HCT116 (cell line): ENCODE measurements around the gene FAM228B. TPM values are rescaled to one million over a fixed set of nuclear protein-coding genes. Genes with fewer than 3 reads are reported as not detected.
"Not testable (repeated sequence)": the region's sequence is repeated elsewhere in the genome, so short reads cannot be mapped to it uniquely, and the experiment has no call there.

Experiments
- ATAC-seq: fragments of 200-7000 bp; cut with Tn5 transposase; 2 replicates; pipeline ENCODE4 v1.9.1; 2020; ENCODE audit warnings: mild to moderate bottlenecking, moderate library complexity
- BruUV-seq: library from RNA; stranded (reverse); fragments of 400-500 nt; replicated peaks from 2 replicates; lab custom pipeline; 2021; lab: Mats Ljungman, UMichigan
- CTCF ChIA-PET: fragments of 300-600 bp; sonication (Branson Sonifier 250); formaldehyde crosslinking; loops from one replicate; lab custom pipeline; 2021; ENCODE audit warnings: antibody characterized with exemption; lab: Charles Lee
- POLR2A ChIA-PET: fragments of 300-600, 350-600 bp; sonication (Branson Sonifier 250); formaldehyde crosslinking; loops from one replicate; lab custom pipeline; 2021; ENCODE audit warnings: antibody characterized with exemption; lab: Charles Lee
- RAD21 ChIA-PET, 2 experiments: fragments of 300-600 bp; sonication (Branson Sonifier 250); formaldehyde crosslinking; loops; one replicate each; lab custom pipeline; 2023; ENCODE audit warnings: low total read pairs in 2 of 2; ENCODE audit not compliant: uncharacterized antibody in 2 of 2, unreplicated experiment in 2 of 2, low non-redundant PET in 1 of 2; lab: Charles Lee
- DNase-seq: peaks from one replicate; pipeline ENCODE4 v3.0.0-alpha.2; 2010; ENCODE audit warnings: low read depth, low spot score
- H2AFZ ChIP-seq: fragments of 200-600 bp; shearing (Covaris generic), sonication (generic); 2 replicates; pipeline ENCODE4 v1.6.1; 2017; ENCODE audit warnings: low read depth, mixed run types, mixed read lengths, antibody characterized with exemption, low read length; ENCODE audit not compliant: poor library complexity, severe bottlenecking
- H3K27ac ChIP-seq: 2 replicates; pipeline ENCODE4 v1.5.1; 2012; ENCODE audit warnings: low read depth, low read length
- H3K27me3 ChIP-seq: fragments of 200-600 bp; sonication (generic); 2 replicates; pipeline ENCODE4 v1.6.1; 2016; ENCODE audit warnings: mixed run types, low read length, mixed read lengths; ENCODE audit not compliant: insufficient read depth
- H3K36me3 ChIP-seq, 2 experiments: fragments of 200-500 bp in 1 of 2; fragments of 200-600 bp in 1 of 2; sonication (Bioruptor generic) in 1 of 2; sonication (generic) in 1 of 2; 2 replicates each; pipeline versions ENCODE4 v1.5.1 to v1.6.1; 2014 to 2016; ENCODE audit warnings: low read length in 2 of 2, inconsistent platforms in 1 of 2, mixed read lengths in 1 of 2, mixed run types in 1 of 2; ENCODE audit not compliant: insufficient read depth in 2 of 2, control insufficient read depth in 1 of 2
- H3K4me1 ChIP-seq, 2 experiments: fragments of 200-600 bp in 1 of 2; sonication (generic) in 1 of 2; 2 replicates each; pipeline versions ENCODE4 v1.5.1 to v1.6.1; 2012 to 2017; ENCODE audit warnings: low read length in 2 of 2, inconsistent platforms in 1 of 2, mild to moderate bottlenecking in 1 of 2, mixed read lengths in 1 of 2, mixed run types in 1 of 2, moderate library complexity in 1 of 2; ENCODE audit not compliant: insufficient read depth in 2 of 2, control insufficient read depth in 1 of 2
- H3K4me2 ChIP-seq: fragments of 200-600 bp; sonication (generic); 2 replicates; pipeline ENCODE4 v1.6.1; 2017; ENCODE audit warnings: mixed run types, low read length, mixed read lengths
- H3K4me3 ChIP-seq, 2 experiments: fragments of 200-600 bp in 1 of 2; sonication (generic) in 1 of 2; replicated peaks in 1 of 2; 2 replicates each; pipeline ENCODE4 v1.5.1; 2011 to 2016; ENCODE audit warnings: low read length in 2 of 2, control low read depth in 1 of 2, low read depth in 1 of 2, mild to moderate bottlenecking in 1 of 2, mixed read lengths in 1 of 2, mixed run types in 1 of 2
- H3K79me2 ChIP-seq: fragments of 200-600 bp; sonication (generic); 2 replicates; pipeline ENCODE4 v1.6.1; 2017; ENCODE audit warnings: mild to moderate bottlenecking, mixed run types, low read length, moderate library complexity, mixed read lengths; ENCODE audit not compliant: insufficient read depth
- H3K9ac ChIP-seq: fragments of 200-600 bp; sonication (generic); 2 replicates; pipeline ENCODE4 v1.6.1; 2016; ENCODE audit warnings: low read length, mixed read lengths
- H3K9me2 ChIP-seq: fragments of 200-600 bp; sonication (generic), shearing (Covaris generic); 2 replicates; pipeline ENCODE4 v1.6.1; 2017; ENCODE audit warnings: mixed run types, mild to moderate bottlenecking, moderate library complexity; ENCODE audit not compliant: insufficient read depth
- H3K9me3 ChIP-seq, 2 experiments: fragments of 200-500 bp in 1 of 2; fragments of 200-600 bp in 1 of 2; sonication (Bioruptor generic) in 1 of 2; sonication (generic) in 1 of 2; 2 replicates each; pipeline ENCODE4 v1.6.1; 2014 to 2017; ENCODE audit warnings: low read length in 2 of 2, mixed read lengths in 2 of 2, inconsistent platforms in 1 of 2, low read depth in 1 of 2, mild to moderate bottlenecking in 1 of 2, mixed run types in 1 of 2, moderate library complexity in 1 of 2; ENCODE audit not compliant: control insufficient read depth in 1 of 2, insufficient read depth in 1 of 2
- H4K20me1 ChIP-seq: fragments of 200-600 bp; sonication (generic), shearing (Covaris generic); 2 replicates; pipeline ENCODE4 v1.6.1; 2017; ENCODE audit warnings: mixed run types, mild to moderate bottlenecking, moderate library complexity; ENCODE audit not compliant: insufficient read depth
- ATF3 ChIP-seq: IDR thresholded peaks from 2 replicates; pipeline ENCODE4 v1.6.1; 2012
- CTCF ChIP-seq, 3 experiments: fragments of 200-600 bp in 1 of 3; sonication (generic) in 1 of 3; IDR thresholded peaks in 2 of 3; conservative IDR thresholded peaks in 1 of 3; 2 replicates each; pipeline ENCODE4 v1.5.1; 2012 to 2017; ENCODE audit warnings: low read depth in 2 of 3, low read length in 2 of 3, antibody characterized with exemption in 1 of 3, borderline replicate concordance in 1 of 3, control low read depth in 1 of 3, mild to moderate bottlenecking in 1 of 3, mixed read lengths in 1 of 3, mixed run types in 1 of 3, moderate library complexity in 1 of 3; ENCODE audit not compliant: insufficient read depth in 1 of 3
- EZH2 ChIP-seq: fragments of 200-600 bp; sonication (generic); IDR thresholded peaks from 2 replicates; pipeline ENCODE4 v1.6.1; 2017; ENCODE audit warnings: antibody characterized with exemption, mixed run types
- MAX ChIP-seq: IDR thresholded peaks from 2 replicates; pipeline ENCODE4 v1.6.1; 2012
- POLR2AphosphoS5 ChIP-seq: IDR thresholded peaks from 2 replicates; pipeline ENCODE4 v1.6.1; 2011; ENCODE audit warnings: mild to moderate bottlenecking, low read depth, low read length, moderate library complexity
- RAD21 ChIP-seq: IDR thresholded peaks from 2 replicates; pipeline ENCODE4 v1.6.1; 2012; ENCODE audit warnings: low read depth, mild to moderate bottlenecking
- REST ChIP-seq: IDR thresholded peaks from 2 replicates; pipeline ENCODE4 v1.6.1; 2012; ENCODE audit warnings: low read depth
- SP1 ChIP-seq: IDR thresholded peaks from 2 replicates; pipeline ENCODE4 v1.6.1; 2012; ENCODE audit warnings: low read depth
- YY1 ChIP-seq: IDR thresholded peaks from 2 replicates; pipeline ENCODE4 v1.6.1; 2011; ENCODE audit warnings: low read length, low read depth, moderate library complexity, mild to moderate bottlenecking; ENCODE audit not compliant: insufficient replicate concordance; ENCODE audit errors: extremely low read depth
- ZBTB33 ChIP-seq: IDR thresholded peaks from 2 replicates; pipeline ENCODE4 v1.6.1; 2011; ENCODE audit warnings: mild to moderate bottlenecking, low read length, moderate library complexity; ENCODE audit not compliant: insufficient replicate concordance; ENCODE audit errors: extremely low read depth
- ZNF274 ChIP-seq: fragments of 200-500 bp; sonication (Bioruptor generic); IDR thresholded peaks from 2 replicates; pipeline ENCODE4 v1.6.1; 2014; ENCODE audit warnings: mild to moderate bottlenecking, low read depth, low read length, inconsistent platforms
- intact Hi-C: fragments of 100-400 bp; cut with micrococcal nuclease; formaldehyde crosslinking; loops from 2 replicates; pipeline ENCODE4 v1.10.0; 2022
- total RNA-seq: library from RNA; stranded (reverse); gene quantifications from one replicate; pipeline ENCODE4 v1.2.1, GENCODE V29; 2021; ENCODE audit not compliant: unreplicated experiment

Gene FAM228B
- total RNA-seq, 1 experiment from 2014 or later = 5.6 TPM

- no peak overlapping the region for H3K4me3 ChIP-seq
- no TSS peak for BruUV-seq
- H2AFZ ChIP-seq = no peak overlapping the region
- no peaks in the 10 kb centered on the region for H4K20me1 ChIP-seq
- H3K27me3 ChIP-seq = no peaks in the 10 kb centered on the region
- H3K9ac ChIP-seq = no peak overlapping the region
- no peaks in the 10 kb centered on the region for H3K9me3 ChIP-seq
- no peak overlapping the region for H3K27ac ChIP-seq
- peaks cover 4 to 22% of the 10 kb centered on the region in 2 experiments; a peak in 3 of 4 replicates for H3K4me1 ChIP-seq
- H3K79me2 ChIP-seq = no peaks in the 10 kb centered on the region
- no peak overlapping the region for H3K4me2 ChIP-seq
- ChIA-PET RAD21 (no interaction called here), POLR2A (no interaction called here), CTCF (no interaction called here)
- intact Hi-C loops = no loop called here
- TF ChIP-seq MAX (no peak), SP1 (no peak), YY1 (no peak), ATF3 (no peak), CTCF (IDR thresholded peaks at IDR 0.05 in 2 of 3, conservative IDR thresholded peaks at IDR 0.05 in 1 of 3; ENCODE audit: borderline replicate concordance in 1 of 3, insufficient read depth in 1 of 3, low read depth in 2 of 3, low read length in 2 of 3) (no peak), REST (no peak), POLR2AphosphoS5 (no peak), ZBTB33 (no peak), ZNF274 (no peak), RAD21 (no peak), EZH2 (no peak)
- no peaks in the 10 kb centered on the region for H3K9me2 ChIP-seq
- DNase-seq (no peak), ATAC-seq (no peak)
- H3K36me3 ChIP-seq = no peaks in the 10 kb centered on the region
Measured at GRCh38 chr2:24107336-24107735, 15.9 kb upstream of the FAM228B start.

- CTCF ChIA-PET = interaction anchor here (1.5 kb wide), 1 partner anchor 25 kb away, joined by 5 read pairs; the partner anchor contains the start of gene TP53I3
Measured at GRCh38 chr2:24109431-24109830, 13.8 kb upstream of the FAM228B start.

More at GRCh38 chr2:24109431-24109830, 13.8 kb upstream of the FAM228B start:
- POLR2A ChIA-PET, H3K9me2 ChIP-seq, H3K79me2 ChIP-seq, ATAC-seq, DNase-seq, intact Hi-C loops, H3K27me3 ChIP-seq, H2AFZ ChIP-seq, RAD21 ChIA-PET, H3K9me3 ChIP-seq, H3K27ac ChIP-seq, H3K9ac ChIP-seq, H3K4me2 ChIP-seq, H4K20me1 ChIP-seq, H3K4me3 ChIP-seq, BruUV-seq, H3K36me3 ChIP-seq: not testable (repeated sequence)
- peaks cover 4 to 22% of the 10 kb centered on the region in 2 experiments; a peak in 3 of 4 replicates for H3K4me1 ChIP-seq
